ENCODE measurements around the gene STK4. TPM values are rescaled to one million over a fixed set of nuclear protein-coding genes. Genes with fewer than 3 reads are reported as not detected.
"Not testable (repeated sequence)": the region's sequence is repeated elsewhere in the genome, so short reads cannot be mapped to it uniquely, and the experiment has no call there.

The STK4 gene
- total RNA-seq, 1 experiment from 2014 or later = 60.9 TPM

GRCh38 chr20:45061244-45061643 is 94.9 kb downstream of the STK4 start:
- H2AFZ ChIP-seq = no peak overlapping the region
- peak overlapping the region; percentile 8; the same call in 1 of the 2 replicates for H3K4me2 ChIP-seq
- 0 out of 2 replicates have a peak, but pooled peaks cover 11% of the 10 kb centered on the region for H3K9me3 ChIP-seq (ENCODE audit: insufficient read depth, low read depth)
- H3K27ac ChIP-seq = peak overlapping the region; percentile 84
- H3K4me1 ChIP-seq (replicated peaks; ENCODE audit: insufficient read depth) = peaks cover 19% of the 10 kb centered on the region
- H3F3A ChIP-seq (ENCODE audit: insufficient read depth, low read depth) = peaks cover 24% of the 10 kb centered on the region
- H3K36me3 ChIP-seq (ENCODE audit: low read depth) = peaks cover 3% of the 10 kb centered on the region; the same call in 1 of the 2 replicates
- ChIA-PET CTCF (no interaction called here), POLR2A (ENCODE audit: unreplicated experiment) (no interaction called here)
- TF ChIP-seq CTCF (conservative IDR thresholded peaks at IDR 0.05) = no peak
- TF ChIP-seq EZH2 (IDR thresholded peaks at IDR 0.05; ENCODE audit: low read depth) = no peak
- H3K27me3 ChIP-seq (ENCODE audit: insufficient read depth, low read depth) = no peaks in the 10 kb centered on the region
- intact Hi-C loops (cut with micrococcal nuclease; ENCODE audit: unreplicated experiment) = no loop called here
- H3K9me2 ChIP-seq (ENCODE audit: insufficient read depth) = no peaks in the 10 kb centered on the region
- DNase-seq = peak; percentile 45 to 92
- no peak overlapping the region for H3K4me3 ChIP-seq
- H3K79me2 ChIP-seq (ENCODE audit: low read depth) = peaks cover 13% of the 10 kb centered on the region
- no peaks in the 10 kb centered on the region for H4K20me1 ChIP-seq (ENCODE audit: insufficient read depth)
- BruUV-seq (replicated peaks) = no TSS peak

GRCh38 chr20:45063107-45063506 is 96.8 kb downstream of the STK4 start:
- H2AFZ ChIP-seq; H3K27me3 ChIP-seq (ENCODE audit: insufficient read depth, low read depth); H3K9me2 ChIP-seq (ENCODE audit: insufficient read depth); CTCF ChIA-PET; H4K20me1 ChIP-seq (ENCODE audit: insufficient read depth); DNase-seq; BruUV-seq (replicated peaks); H3K36me3 ChIP-seq (ENCODE audit: low read depth); POLR2A ChIA-PET (ENCODE audit: unreplicated experiment); H3K4me3 ChIP-seq; H3K27ac ChIP-seq; intact Hi-C loops (cut with micrococcal nuclease; ENCODE audit: unreplicated experiment); H3K4me2 ChIP-seq: not testable (repeated sequence)
- H3K79me2 ChIP-seq (ENCODE audit: low read depth) = peaks cover 14% of the 10 kb centered on the region
- H3K4me1 ChIP-seq (replicated peaks; ENCODE audit: insufficient read depth) = peaks cover 37% of the 10 kb centered on the region
- 0 out of 2 replicates have a peak, but pooled peaks cover 11% of the 10 kb centered on the region for H3K9me3 ChIP-seq (ENCODE audit: insufficient read depth, low read depth)
- H3F3A ChIP-seq (ENCODE audit: insufficient read depth, low read depth) = peaks cover 36% of the 10 kb centered on the region

- no peaks in the 10 kb centered on the region for H4K20me1 ChIP-seq (ENCODE audit: insufficient read depth)
- H3K27ac ChIP-seq = no peak overlapping the region
- no TSS peak for BruUV-seq (replicated peaks)
- intact Hi-C loops (cut with micrococcal nuclease; ENCODE audit: unreplicated experiment) = no loop called here
- peaks cover 37% of the 10 kb centered on the region for H3K4me1 ChIP-seq (replicated peaks; ENCODE audit: insufficient read depth)
- H3K4me3 ChIP-seq = no peak overlapping the region
- peaks cover 40% of the 10 kb centered on the region for H3F3A ChIP-seq (ENCODE audit: insufficient read depth, low read depth)
- H3K4me2 ChIP-seq = no peak overlapping the region
- H3K9me3 ChIP-seq (ENCODE audit: insufficient read depth, low read depth) = 0 out of 2 replicates have a peak, but pooled peaks cover 11% of the 10 kb centered on the region
- peaks cover 27% of the 10 kb centered on the region for H3K79me2 ChIP-seq (ENCODE audit: low read depth)
- DNase-seq = no peak
- H3K27me3 ChIP-seq (ENCODE audit: insufficient read depth, low read depth) = no peaks in the 10 kb centered on the region
- CTCF ChIA-PET = interaction anchor here (0.6 kb wide), 1 partner anchor 237 kb away, joined by 3 read pairs; no protein-coding TSS in a partner anchor
- TF ChIP-seq EZH2 (IDR thresholded peaks at IDR 0.05; ENCODE audit: low read depth) = no peak
- no peak for TF ChIP-seq CTCF (conservative IDR thresholded peaks at IDR 0.05)
- H3K36me3 ChIP-seq (ENCODE audit: low read depth) = peaks cover 11% of the 10 kb centered on the region
- no peak overlapping the region for H2AFZ ChIP-seq
- H3K9me2 ChIP-seq (ENCODE audit: insufficient read depth) = no peaks in the 10 kb centered on the region
- POLR2A ChIA-PET (ENCODE audit: unreplicated experiment) = no interaction called here
These were observed 98.5 kb downstream of the STK4 start for GRCh38 chr20:45064812-45065211.

GRCh38 chr20:45066372-45066771 is 100.1 kb downstream of the STK4 start:
- no TSS peak for BruUV-seq (replicated peaks)
- H3K9me2 ChIP-seq (ENCODE audit: insufficient read depth) = no peaks in the 10 kb centered on the region
- TF ChIP-seq CTCF (conservative IDR thresholded peaks at IDR 0.05) = no peak
- TF ChIP-seq EZH2 (IDR thresholded peaks at IDR 0.05; ENCODE audit: low read depth) = no peak
- no peaks in the 10 kb centered on the region for H4K20me1 ChIP-seq (ENCODE audit: insufficient read depth)
- no peak overlapping the region for H2AFZ ChIP-seq
- ChIA-PET POLR2A (ENCODE audit: unreplicated experiment) (interaction anchor here (0.6 kb wide), 1 partner anchor 293 kb away, joined by 3 read pairs; no protein-coding TSS in a partner anchor), CTCF (interaction anchor here (0.6 kb wide), 1 partner anchor 954 kb away, joined by 3 read pairs; no protein-coding TSS in a partner anchor)
- H3K4me1 ChIP-seq (replicated peaks; ENCODE audit: insufficient read depth) = peaks cover 35% of the 10 kb centered on the region
- peak overlapping the region; percentile 41 for H3K4me2 ChIP-seq
- no peak overlapping the region for H3K4me3 ChIP-seq
- peaks cover 16% of the 10 kb centered on the region; the same call in 1 of the 2 replicates for H3K9me3 ChIP-seq (ENCODE audit: insufficient read depth, low read depth)
- no peak for DNase-seq
- H3F3A ChIP-seq (ENCODE audit: insufficient read depth, low read depth) = peaks cover 41% of the 10 kb centered on the region
- H3K79me2 ChIP-seq (ENCODE audit: low read depth) = peaks cover 29% of the 10 kb centered on the region
- H3K27me3 ChIP-seq (ENCODE audit: insufficient read depth, low read depth) = no peaks in the 10 kb centered on the region
- intact Hi-C loops (cut with micrococcal nuclease; ENCODE audit: unreplicated experiment) = loop anchor here (2.0 kb wide), 1 partner anchor 54 kb away; no protein-coding TSS in a partner anchor
- peak overlapping the region; percentile 72 for H3K27ac ChIP-seq
- H3K36me3 ChIP-seq (ENCODE audit: low read depth) = peaks cover 11% of the 10 kb centered on the region
